Coronary artery (tissue), 2 donors: ENCODE measurements around the gene MIA3.
A peak's percentile ranks its signal among the peaks of the same experiment; 100 is the strongest.

Experiments used
- DNase-seq: peaks from one replicate; pipeline ENCODE4 v3.0.0-alpha.2; 2017; ENCODE audit warnings: low spot score
- H3K27ac ChIP-seq, 2 donors: fragments of 200-600 bp; sonication (generic); one replicate each; pipeline ENCODE4 v1.5.1; 2016 to 2019
- H3K4me3 ChIP-seq: fragments of 200-600 bp; sonication (generic); 2 replicates; pipeline ENCODE4 v1.5.1; 2016; ENCODE audit warnings: mild to moderate bottlenecking, moderate library complexity
- TF ChIP-seq, protein P1 (sequence below): fragments of 200-600 bp; sonication (generic); IDR thresholded peaks from one replicate; pipeline ENCODE4 v1.5.1; 2019; ENCODE audit warnings: antibody characterized with exemption

The MIA3 gene

DNA sequence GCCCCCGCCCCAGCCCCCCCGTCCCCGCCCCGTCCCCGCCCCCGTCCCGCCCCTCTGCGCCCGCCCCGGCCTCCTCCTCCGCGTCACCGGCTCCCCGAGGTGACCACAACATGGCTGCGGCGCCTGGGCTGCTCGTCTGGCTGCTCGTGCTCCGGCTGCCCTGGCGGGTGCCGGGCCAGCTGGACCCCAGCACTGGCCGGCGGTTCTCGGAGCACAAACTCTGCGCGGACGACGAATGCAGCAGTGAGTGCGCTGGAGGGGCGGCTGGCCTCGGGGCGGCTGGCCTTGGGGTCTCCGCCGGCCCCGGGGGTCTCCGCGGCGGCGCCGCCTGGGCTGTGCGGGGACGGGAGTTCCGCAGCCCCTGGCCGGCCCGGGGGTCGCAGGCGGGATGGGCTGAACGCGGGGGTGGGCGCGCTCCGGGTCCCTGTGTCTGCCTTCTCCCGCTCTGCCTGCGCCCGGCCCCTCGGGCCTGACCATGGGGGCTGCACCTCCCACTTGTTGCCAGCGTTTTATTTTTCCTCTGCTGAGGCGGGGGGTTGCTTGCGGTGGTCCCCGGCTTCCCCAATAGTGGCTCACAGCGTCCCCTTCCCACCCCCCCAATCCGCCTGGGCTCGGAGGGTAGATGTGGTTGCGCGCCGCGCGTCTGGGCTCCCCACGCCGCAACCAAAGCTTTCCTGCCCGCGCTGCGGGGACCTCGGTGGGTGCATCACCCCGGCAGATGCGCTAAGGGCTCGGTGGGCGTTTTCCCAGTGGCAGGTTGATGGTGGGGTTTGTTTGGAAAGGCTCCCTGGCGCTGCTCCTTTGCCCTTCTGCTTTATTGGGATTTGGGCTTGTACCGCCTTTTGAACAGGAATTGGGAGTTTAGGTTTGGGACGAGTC lies at the start of gene MIA3:
Gene MIA3 (plus strand): TSS at position 97 of the 879 bp plus-strand sequence. CDS start 14 bp downstream, at position 111.
- peak; percentile 87 for DNase-seq
- Histone ChIP-seq H3K4me3 (peak within 1 kb of the TSS; percentile 97), H3K27ac (peak within 1 kb of the TSS; percentile 93)
- TF ChIP-seq, protein P1, sequence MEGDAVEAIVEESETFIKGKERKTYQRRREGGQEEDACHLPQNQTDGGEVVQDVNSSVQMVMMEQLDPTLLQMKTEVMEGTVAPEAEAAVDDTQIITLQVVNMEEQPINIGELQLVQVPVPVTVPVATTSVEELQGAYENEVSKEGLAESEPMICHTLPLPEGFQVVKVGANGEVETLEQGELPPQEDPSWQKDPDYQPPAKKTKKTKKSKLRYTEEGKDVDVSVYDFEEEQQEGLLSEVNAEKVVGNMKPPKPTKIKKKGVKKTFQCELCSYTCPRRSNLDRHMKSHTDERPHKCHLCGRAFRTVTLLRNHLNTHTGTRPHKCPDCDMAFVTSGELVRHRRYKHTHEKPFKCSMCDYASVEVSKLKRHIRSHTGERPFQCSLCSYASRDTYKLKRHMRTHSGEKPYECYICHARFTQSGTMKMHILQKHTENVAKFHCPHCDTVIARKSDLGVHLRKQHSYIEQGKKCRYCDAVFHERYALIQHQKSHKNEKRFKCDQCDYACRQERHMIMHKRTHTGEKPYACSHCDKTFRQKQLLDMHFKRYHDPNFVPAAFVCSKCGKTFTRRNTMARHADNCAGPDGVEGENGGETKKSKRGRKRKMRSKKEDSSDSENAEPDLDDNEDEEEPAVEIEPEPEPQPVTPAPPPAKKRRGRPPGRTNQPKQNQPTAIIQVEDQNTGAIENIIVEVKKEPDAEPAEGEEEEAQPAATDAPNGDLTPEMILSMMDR, result no peak

DNA sequence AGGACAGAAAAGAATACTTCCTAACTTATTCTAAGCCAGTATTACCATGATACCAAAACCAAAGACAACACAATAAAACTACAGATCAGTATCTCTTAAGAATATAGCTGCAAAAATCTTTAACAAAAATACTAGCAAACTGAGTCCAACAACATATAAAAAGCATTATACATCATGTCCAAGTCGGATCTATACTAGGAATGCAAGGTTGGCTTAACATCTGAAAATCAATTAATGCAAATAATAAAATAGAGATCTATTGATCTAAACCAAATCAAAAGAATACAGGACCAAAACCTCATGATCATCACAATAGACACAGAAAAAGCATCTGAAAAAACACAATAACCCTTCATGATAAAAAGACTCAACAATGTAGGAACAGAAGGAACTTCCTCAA lies 47.1 kb upstream of the MIA3 start:
- H3K4me3 ChIP-seq, result no peak overlapping the region
- no peak overlapping the region for H3K27ac ChIP-seq
- TF ChIP-seq, protein P1, result no peak
- DNase-seq, result no peak

DNA sequence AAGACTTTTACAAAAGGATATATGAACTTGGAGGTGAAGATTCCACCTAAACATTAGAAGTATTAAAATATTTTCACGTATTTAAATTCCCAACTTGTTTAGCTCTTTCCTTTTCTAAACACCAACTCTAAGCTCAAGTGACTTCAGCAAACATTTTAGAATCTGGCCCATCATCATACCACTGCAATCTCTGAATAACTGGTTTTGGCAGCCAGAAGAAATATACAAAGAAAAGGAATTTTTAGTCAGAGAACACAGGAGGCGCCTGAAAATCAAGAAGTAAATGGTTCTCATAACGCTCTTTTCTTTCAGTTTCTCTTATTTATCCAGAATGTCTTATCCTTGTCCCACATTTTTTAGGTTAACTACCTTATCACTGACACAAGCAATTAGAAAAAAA lies 38.6 kb upstream of the MIA3 start:
- Histone ChIP-seq H3K27ac (peak overlapping the region in 1 of 2 donors; percentile 23), H3K4me3 (no peak overlapping the region)
- DNase-seq, result no peak
- TF ChIP-seq, protein P1, result no peak

DNA sequence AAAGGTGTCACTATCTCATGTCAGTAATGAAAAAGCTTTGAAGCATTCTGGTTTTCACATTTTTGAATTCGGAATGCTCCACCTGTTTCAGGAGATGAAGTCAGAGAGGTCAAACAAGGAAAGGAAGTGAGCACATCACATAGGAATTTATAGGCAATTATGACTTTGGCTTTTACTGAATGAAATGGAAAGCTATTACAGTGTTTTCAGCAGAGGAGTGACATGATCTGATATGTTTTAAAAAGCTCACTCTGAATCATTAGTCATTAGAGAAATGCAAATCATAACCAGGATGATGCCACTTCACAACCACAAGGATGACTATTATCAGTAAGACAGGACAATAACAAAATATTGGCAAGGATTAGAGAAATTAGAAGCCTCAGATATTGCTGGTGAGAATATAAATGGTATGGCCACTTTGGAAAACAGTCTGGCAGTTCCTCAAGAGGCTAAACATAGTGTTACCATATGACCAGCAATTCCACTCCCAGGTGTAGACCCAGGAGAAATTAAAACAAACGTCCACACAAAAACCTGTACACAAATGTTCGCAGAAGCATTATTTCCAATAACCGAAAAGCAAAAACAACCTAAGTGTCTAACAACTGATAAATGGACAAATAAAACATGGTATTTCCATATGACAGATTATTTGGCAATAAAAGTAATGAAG lies 35.7 kb upstream of the MIA3 start:
- H3K4me3 ChIP-seq, result no peak overlapping the region
- no peak overlapping the region for H3K27ac ChIP-seq
- no peak for DNase-seq
- TF ChIP-seq, protein P1, result no peak

DNA sequence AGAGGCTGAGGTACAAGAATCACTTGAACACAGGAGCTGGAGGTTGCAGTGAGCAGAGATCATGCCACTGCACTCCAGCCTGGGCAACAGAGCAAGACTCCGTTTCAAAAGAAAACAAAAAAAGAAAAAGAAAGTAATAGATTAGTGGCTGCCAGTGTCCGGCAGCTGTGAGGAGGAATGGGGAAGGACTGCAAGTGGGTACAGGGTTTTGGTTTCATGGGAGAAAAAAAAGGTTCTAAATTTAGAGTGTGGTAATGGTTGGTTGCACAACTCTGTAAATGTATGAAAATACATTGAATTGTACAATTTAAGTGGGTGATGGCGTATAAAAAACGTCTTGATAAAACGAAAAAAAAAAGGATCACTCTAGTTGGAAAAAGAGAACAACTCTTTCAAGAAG lies 34.8 kb upstream of the MIA3 start:
- Histone ChIP-seq H3K4me3 (no peak overlapping the region), H3K27ac (peak overlapping the region in 1 of 2 donors; percentile 48)
- DNase-seq, result no peak
- TF ChIP-seq, protein P1, result no peak

DNA sequence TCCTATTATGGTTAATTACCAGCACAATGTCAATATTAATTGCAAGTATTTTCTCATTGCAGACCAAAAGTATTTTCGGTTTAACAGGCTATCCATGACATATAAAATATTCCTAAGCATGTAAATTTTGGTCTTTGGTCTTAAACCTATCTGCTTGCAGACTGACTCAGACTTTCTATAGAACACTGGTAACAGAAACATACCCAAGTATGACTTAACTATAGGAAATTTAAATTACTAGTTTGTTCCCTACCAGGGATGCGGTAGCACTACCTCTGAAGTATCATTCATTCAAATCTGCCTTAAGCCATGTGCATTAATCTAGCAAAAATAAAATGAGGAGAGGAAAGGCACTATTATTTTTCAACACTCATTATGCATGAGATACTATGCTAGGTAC lies 31.1 kb upstream of the MIA3 start:
- Histone ChIP-seq H3K27ac (no peak overlapping the region), H3K4me3 (no peak overlapping the region)
- DNase-seq, result no peak
- TF ChIP-seq, protein P1, result no peak
